ENCODE results near the gene CD63. TPM values are rescaled to one million over a fixed set of nuclear protein-coding genes. Genes with fewer than 3 reads are reported as not detected.

Gene CD63
- total and polyA plus RNA-seq, 9 of the 15 experiments (the other 6 are each of a cell fraction or from before 2014, with no cell fraction given) = 313 to 735 (median 433) TPM

GRCh38 chr12:55728939-55729818, at the start of gene CD63 (continued):
- no peak for TF ChIP-seq ZNF436 (CRISPR knock-in tag; IDR thresholded peaks at IDR 0.05)
- TF ChIP-seq TRIM28 (IDR thresholded peaks at IDR 0.05) = peak; percentile 34; the same call in 1 of the 2 replicates
- no peak for TF ChIP-seq GTF2B (IDR thresholded peaks at IDR 0.05; ENCODE audit: extremely low read depth, insufficient read length)
- no peak for TF ChIP-seq ZNF280A (IDR thresholded peaks at IDR 0.05; ENCODE audit: low read depth, partially characterized antibody)
- no peak for TF ChIP-seq CGGBP1 (CRISPR knock-in tag; IDR thresholded peaks at IDR 0.05)
- TF ChIP-seq CREB5 (CRISPR knock-in tag; IDR thresholded peaks at IDR 0.05) = no peak
- TF ChIP-seq ZBTB7A (IDR thresholded peaks at IDR 0.05; ENCODE audit: borderline replicate concordance, control insufficient read depth, low read depth, low read length) = peak; percentile 98
- TF ChIP-seq SREBF2 (CRISPR knock-in tag; IDR thresholded peaks at IDR 0.05) = no peak
- TF ChIP-seq L3MBTL2 (IDR thresholded peaks at IDR 0.05) = peak; percentile 72
- no peak for TF ChIP-seq SAFB2 (IDR thresholded peaks at IDR 0.05; ENCODE audit: borderline replicate concordance, low read depth, low read length, severe bottlenecking)
- no peak for TF ChIP-seq SMC3 (conservative IDR thresholded peaks at IDR 0.05; ENCODE audit: insufficient read depth, low read depth, low read length)
- no peak for TF ChIP-seq KLF10 (CRISPR knock-in tag; IDR thresholded peaks at IDR 0.05)
- peak; percentile 53 for TF ChIP-seq BRD9 (IDR thresholded peaks at IDR 0.05; ENCODE audit: low read depth, partially characterized antibody)
- TF ChIP-seq SIRT6 (IDR thresholded peaks at IDR 0.05; ENCODE audit: low read depth, low read length) = no peak
- TF ChIP-seq TRIM25 (IDR thresholded peaks at IDR 0.05; ENCODE audit: borderline replicate concordance) = no peak
- peak; percentile 93 for TF ChIP-seq CREM (IDR thresholded peaks at IDR 0.05; ENCODE audit: low read depth)
- peak; percentile 99 for TF ChIP-seq EGR1 (conservative IDR thresholded peaks at IDR 0.05)
- TF ChIP-seq MXD1 (CRISPR knock-in tag; IDR thresholded peaks at IDR 0.05; ENCODE audit: borderline replicate concordance, poor library complexity, severe bottlenecking) = peak; percentile 88
- TF ChIP-seq SRSF1 (IDR thresholded peaks at IDR 0.05; ENCODE audit: low read depth, low read length) = no peak
- TF ChIP-seq ZFPM2 (CRISPR knock-in tag; IDR thresholded peaks at IDR 0.05) = no peak
- no peak for TF ChIP-seq TFAM (CRISPR knock-in tag; conservative IDR thresholded peaks at IDR 0.05)
- TF ChIP-seq KAT2B (IDR thresholded peaks at IDR 0.05; ENCODE audit: low read depth, low read length) = no peak

All from K562 (cell line).